LNCAP (cell line): ENCODE measurements around the gene VSNL1.

Experiments used
- CTCF ChIP-seq: fragments of 450-650 bp; IDR thresholded peaks from 2 replicates; pipeline ENCODE4 v1.5.1; 2017; ENCODE audit warnings: mild to moderate bottlenecking

The VSNL1 gene

GRCh38 chr2:17583646-17584045 lies 43.1 kb downstream of the VSNL1 start:
- TF ChIP-seq CTCF, result no peak

GRCh38 chr2:17584689-17585088 lies 44.2 kb downstream of the VSNL1 start:
- TF ChIP-seq CTCF, result no peak

DNA sequence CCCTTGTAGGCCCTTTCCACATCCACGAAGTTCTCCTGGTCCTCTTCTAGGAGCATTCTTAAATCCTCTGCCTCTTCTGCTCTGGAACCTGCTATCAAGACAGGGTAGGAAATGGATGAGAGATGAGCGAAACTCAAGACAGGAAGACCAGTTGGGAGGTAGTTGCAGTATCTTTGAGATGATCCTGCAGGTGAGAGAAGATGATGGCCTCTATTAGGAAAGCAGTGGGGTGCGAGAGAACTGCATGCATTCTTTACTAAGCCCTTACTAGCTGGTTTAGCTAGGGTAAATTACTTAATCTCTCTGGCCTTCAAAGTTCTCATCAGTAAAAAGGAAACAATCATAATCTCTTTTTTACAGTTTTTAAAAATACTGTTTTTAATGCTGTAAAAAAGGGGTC lies 47.0 kb downstream of the VSNL1 start:
- no peak for TF ChIP-seq CTCF

DNA sequence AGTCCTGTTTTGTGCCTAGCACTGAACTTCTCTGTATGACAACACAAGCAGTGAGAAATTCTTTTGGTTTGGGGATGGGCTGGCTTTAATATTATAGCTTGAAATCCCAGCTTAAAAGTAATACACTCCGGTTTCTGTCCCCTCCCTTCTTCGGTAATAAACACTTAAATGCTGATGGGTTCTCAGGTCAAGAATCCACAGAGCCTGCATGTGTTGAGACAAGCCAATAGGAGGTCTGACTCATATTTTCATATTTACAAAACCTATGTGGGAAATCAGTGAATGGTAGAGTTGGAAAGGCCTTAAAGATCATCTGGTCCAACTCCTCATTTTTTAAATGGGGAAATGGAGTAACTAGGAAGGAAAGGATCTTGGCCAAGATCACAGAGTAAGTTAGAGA lies 47.5 kb downstream of the VSNL1 start:
- no peak for TF ChIP-seq CTCF

DNA sequence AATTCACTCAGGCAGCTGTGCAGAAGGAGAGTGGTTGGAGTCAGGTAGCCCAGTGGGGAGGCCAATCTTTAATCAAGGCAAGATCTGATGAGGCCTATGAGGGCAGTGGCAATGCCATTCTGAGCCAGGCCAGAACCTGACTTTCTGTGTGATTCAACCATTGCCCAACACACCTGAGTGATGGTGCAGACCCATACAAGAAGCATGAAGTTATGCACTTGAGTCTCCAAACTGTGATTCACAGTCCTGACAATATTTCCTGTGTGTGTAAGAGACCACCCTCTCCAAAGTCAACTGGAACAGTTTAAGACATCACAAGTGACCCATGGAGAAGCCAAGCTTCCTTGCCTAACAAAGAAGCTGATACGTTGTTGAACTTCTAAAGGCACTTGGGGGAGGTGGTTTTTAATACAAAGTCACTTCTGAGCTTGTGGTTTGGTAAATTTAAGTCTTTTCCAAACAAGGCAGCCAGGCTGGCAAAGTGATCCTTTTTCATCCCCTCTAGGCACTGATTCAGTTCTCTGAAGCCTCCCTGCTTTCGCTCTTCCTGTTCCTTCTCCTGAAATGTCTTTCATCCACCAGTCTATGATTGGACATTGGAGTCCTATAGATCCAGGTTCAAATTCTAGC lies 49.0 kb downstream of the VSNL1 start:
- no peak for TF ChIP-seq CTCF

- TF ChIP-seq CTCF, result no peak
These were observed 49.9 kb downstream of the VSNL1 start for GRCh38 chr2:17590342-17590911.

- no peak for TF ChIP-seq CTCF
These were observed 51.4 kb downstream of the VSNL1 start for GRCh38 chr2:17591846-17592245.
